OCI-LY3 (cell line): ENCODE results near the gene SLC30A4.
A peak's percentile ranks its signal among the peaks of the same experiment; 100 is the strongest.
"Not testable (repeated sequence)": the region's sequence is repeated elsewhere in the genome, so short reads cannot be mapped to it uniquely, and the experiment has no call there.

Experiments used
- H2AFZ ChIP-seq: fragments of 200-600, 300-600 bp; shearing (Covaris generic); 2 replicates; pipeline ENCODE4 v1.6.0; 2014; ENCODE audit warnings: antibody characterized with exemption, low read depth, low read length
- H3K27ac ChIP-seq: fragments of 200-600, 300-600 bp; sonication (generic); 2 replicates; pipeline ENCODE4 v1.5.1; 2014; ENCODE audit warnings: mild to moderate bottlenecking, low read length, moderate library complexity, mixed read lengths
- H3K27me3 ChIP-seq: fragments of 200-600, 300-600 bp; sonication (generic); 2 replicates; pipeline ENCODE4 v1.6.1; 2014; ENCODE audit warnings: low read depth, low read length, mixed read lengths
- H3K36me3 ChIP-seq: fragments of 200-600, 300-600 bp; sonication (generic); replicated peaks from 2 replicates; pipeline ENCODE3; 2014; ENCODE audit warnings: low read depth, low read length, mixed read lengths
- H3K4me1 ChIP-seq: fragments of 300-600, 200-600 bp; sonication (generic); 2 replicates; pipeline ENCODE4 v1.6.1; 2014; ENCODE audit warnings: low read length, mixed read lengths
- H3K4me2 ChIP-seq: fragments of 200-600, 300-600 bp; sonication (generic); 2 replicates; pipeline ENCODE4 v1.6.1; 2014; ENCODE audit warnings: low read length, mixed read lengths
- H3K4me3 ChIP-seq: fragments of 300-600, 200-600 bp; sonication (generic); 2 replicates; pipeline ENCODE4 v1.5.1; 2014; ENCODE audit warnings: antibody characterized with exemption, mild to moderate bottlenecking, low read length, moderate library complexity
- H3K79me2 ChIP-seq: fragments of 300-600, 200-600 bp; shearing (Covaris generic); 2 replicates; pipeline ENCODE4 v1.6.1; 2014; ENCODE audit warnings: mild to moderate bottlenecking, low read length, mixed read lengths
- H3K9ac ChIP-seq: fragments of 300-600, 200-600 bp; shearing (Covaris generic); 2 replicates; pipeline ENCODE4 v1.6.0; 2014; ENCODE audit warnings: mild to moderate bottlenecking, low read length, moderate library complexity
- H3K9me3 ChIP-seq: fragments of 200-600, 300-600 bp; shearing (Covaris generic); 2 replicates; pipeline ENCODE4 v1.6.1; 2014; ENCODE audit warnings: low read length, mixed read lengths; ENCODE audit not compliant: insufficient read depth
- H4K20me1 ChIP-seq: fragments of 200-600, 300-600 bp; sonication (generic); 2 replicates; pipeline ENCODE4 v1.6.1; 2016; ENCODE audit warnings: low read length, mixed read lengths; ENCODE audit not compliant: insufficient read depth
- EZH2phosphoT487 ChIP-seq: fragments of 200-600 bp; shearing (Covaris generic); IDR thresholded peaks from 2 replicates; pipeline ENCODE4 v1.6.1; 2018; ENCODE audit warnings: antibody characterized with exemption, mixed run types, low read depth
- TF ChIP-seq, protein P1 (sequence below): fragments of 200-600, 300-600 bp; sonication (generic); IDR thresholded peaks from 2 replicates; pipeline ENCODE4 v1.5.1; 2014; ENCODE audit warnings: antibody characterized with exemption, low read length, low read depth

Gene SLC30A4

GRCh38 chr15:45527086-45527485 lies 4.5 kb upstream of the SLC30A4 start:
- no peak for TF ChIP-seq EZH2phosphoT487
- TF ChIP-seq, protein P1, sequence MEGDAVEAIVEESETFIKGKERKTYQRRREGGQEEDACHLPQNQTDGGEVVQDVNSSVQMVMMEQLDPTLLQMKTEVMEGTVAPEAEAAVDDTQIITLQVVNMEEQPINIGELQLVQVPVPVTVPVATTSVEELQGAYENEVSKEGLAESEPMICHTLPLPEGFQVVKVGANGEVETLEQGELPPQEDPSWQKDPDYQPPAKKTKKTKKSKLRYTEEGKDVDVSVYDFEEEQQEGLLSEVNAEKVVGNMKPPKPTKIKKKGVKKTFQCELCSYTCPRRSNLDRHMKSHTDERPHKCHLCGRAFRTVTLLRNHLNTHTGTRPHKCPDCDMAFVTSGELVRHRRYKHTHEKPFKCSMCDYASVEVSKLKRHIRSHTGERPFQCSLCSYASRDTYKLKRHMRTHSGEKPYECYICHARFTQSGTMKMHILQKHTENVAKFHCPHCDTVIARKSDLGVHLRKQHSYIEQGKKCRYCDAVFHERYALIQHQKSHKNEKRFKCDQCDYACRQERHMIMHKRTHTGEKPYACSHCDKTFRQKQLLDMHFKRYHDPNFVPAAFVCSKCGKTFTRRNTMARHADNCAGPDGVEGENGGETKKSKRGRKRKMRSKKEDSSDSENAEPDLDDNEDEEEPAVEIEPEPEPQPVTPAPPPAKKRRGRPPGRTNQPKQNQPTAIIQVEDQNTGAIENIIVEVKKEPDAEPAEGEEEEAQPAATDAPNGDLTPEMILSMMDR = no peak
- Histone ChIP-seq H3K27me3 (peaks cover 19% of the 10 kb centered on the region), H3K4me1 (0 out of 2 replicates have a peak, but pooled peaks cover 4% of the 10 kb centered on the region), H3K79me2 (no peaks in the 10 kb centered on the region), H3K4me2 (no peak overlapping the region), H3K9ac (no peak overlapping the region), H3K27ac (no peak overlapping the region), H3K36me3 (no peaks in the 10 kb centered on the region), H3K4me3 (no peak overlapping the region), H3K9me3 (no peaks in the 10 kb centered on the region), H4K20me1 (no peaks in the 10 kb centered on the region), H2AFZ (no peak overlapping the region)

DNA sequence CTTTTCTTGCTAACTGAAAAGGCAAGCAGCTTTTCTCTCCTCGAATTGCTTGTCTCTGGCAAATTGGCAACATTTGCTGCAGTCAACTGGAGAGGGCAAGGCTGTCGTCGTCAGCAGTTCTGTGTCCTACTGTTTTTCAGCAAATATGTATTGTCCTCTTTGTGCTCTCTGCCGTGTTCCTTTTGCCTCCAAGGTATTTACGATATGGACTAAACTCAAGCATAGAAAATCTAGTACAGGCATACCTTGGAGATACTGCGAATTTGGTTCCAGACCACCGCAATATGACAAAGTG lies 558 bp upstream of the SLC30A4 start:
- Histone ChIP-seq H3K4me2 (peak overlapping the region; percentile 96), H2AFZ (peak overlapping the region; percentile 84), H3K79me2 (no peaks in the 10 kb centered on the region), H3K4me1 (peaks cover 12% of the 10 kb centered on the region; the same call in 1 of the 2 replicates), H3K27ac (no peak overlapping the region), H4K20me1 (no peaks in the 10 kb centered on the region), H3K9ac (peak overlapping the region; percentile 57), H3K9me3 (no peaks in the 10 kb centered on the region), H3K4me3 (peak overlapping the region; percentile 79), H3K36me3 (no peaks in the 10 kb centered on the region), H3K27me3 (peaks cover 16% of the 10 kb centered on the region)
- no peak for TF ChIP-seq EZH2phosphoT487
- TF ChIP-seq, protein P1 = no peak

DNA sequence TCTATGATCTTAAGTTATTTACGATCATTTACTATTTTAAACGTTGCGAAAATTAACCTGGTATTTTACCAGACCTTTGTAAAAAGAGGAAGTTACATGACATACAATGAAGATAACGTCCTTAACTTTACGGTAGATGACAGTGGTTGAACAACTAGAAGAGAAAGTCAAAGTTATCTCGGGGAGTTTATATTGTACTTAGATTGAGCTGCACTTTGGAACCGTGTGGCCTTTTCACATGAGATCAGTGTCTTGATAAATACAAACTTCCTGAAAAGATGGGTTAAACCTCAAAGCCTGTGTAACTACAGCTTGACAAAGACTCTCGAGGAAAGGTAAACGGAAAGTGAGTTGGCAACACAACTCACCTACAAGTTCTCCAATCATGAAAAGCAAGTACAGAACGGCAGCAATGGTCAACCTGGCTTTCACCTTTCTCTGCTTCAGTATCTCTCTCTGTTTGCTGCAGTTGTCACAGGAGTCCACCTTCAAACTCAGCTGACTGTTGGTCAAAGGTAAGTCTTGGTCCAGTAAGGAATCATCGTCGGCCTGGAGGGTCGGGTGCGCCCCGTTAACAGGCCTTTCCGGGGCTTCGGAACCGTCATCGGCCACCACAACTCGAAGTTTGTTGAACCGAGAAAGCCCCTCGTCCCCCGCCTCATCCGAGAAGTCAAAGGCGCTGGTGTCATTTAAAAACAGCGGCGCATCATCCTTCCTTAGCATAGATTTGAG lies 793 bp downstream of the SLC30A4 start:
- peak overlapping the region; percentile 96 for H3K4me2 ChIP-seq
- no peaks in the 10 kb centered on the region for H3K36me3 ChIP-seq
- H3K27me3 ChIP-seq = peaks cover 16% of the 10 kb centered on the region
- H3K9ac ChIP-seq = peak overlapping the region; percentile 57
- H2AFZ ChIP-seq = peak overlapping the region; percentile 84
- no peaks in the 10 kb centered on the region for H4K20me1 ChIP-seq
- H3K79me2 ChIP-seq = no peaks in the 10 kb centered on the region
- H3K4me1 ChIP-seq = peaks cover 12% of the 10 kb centered on the region; the same call in 1 of the 2 replicates
- no peak overlapping the region for H3K27ac ChIP-seq
- H3K9me3 ChIP-seq = no peaks in the 10 kb centered on the region
- TF ChIP-seq, protein P1 = no peak
- no peak for TF ChIP-seq EZH2phosphoT487
- peak overlapping the region; percentile 79 for H3K4me3 ChIP-seq

DNA sequence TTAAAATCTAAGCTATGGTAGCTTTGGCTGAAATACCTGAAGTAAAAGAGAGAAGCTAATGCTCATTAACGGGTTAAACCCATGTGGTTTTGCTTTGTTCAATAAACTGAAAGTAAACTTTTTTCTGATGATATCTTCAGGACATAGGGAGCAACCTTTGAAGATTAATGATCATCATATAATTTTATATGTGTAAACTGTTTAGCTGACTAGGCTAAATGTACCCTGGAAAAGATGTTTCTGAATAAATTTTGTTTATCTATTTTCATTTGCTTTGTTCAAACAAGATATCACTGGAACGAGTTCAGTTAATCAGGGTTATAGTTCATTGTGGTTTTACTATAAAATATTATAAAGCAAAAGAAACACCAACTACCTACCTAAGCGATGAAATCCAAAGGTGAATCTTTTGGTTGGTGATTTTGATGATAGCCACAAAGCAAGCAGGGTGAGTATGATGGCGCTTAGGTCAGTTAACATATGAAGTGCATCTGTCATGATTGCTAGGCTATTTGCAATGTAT lies 11.7 kb downstream of the SLC30A4 start:
- Histone ChIP-seq H3K36me3 (no peaks in the 10 kb centered on the region), H3K27me3 (no peaks in the 10 kb centered on the region), H3K4me2 (peak overlapping the region; percentile 10; the same call in 1 of the 2 replicates), H3K9me3 (no peaks in the 10 kb centered on the region), H2AFZ (no peak overlapping the region), H3K27ac (no peak overlapping the region), H3K4me1 (no peaks in the 10 kb centered on the region), H3K9ac (no peak overlapping the region), H4K20me1 (no peaks in the 10 kb centered on the region), H3K4me3 (no peak overlapping the region), H3K79me2 (no peaks in the 10 kb centered on the region)
- TF ChIP-seq EZH2phosphoT487 = no peak
- TF ChIP-seq, protein P1 = no peak

- H3K27me3 ChIP-seq, H3K79me2 ChIP-seq, H3K36me3 ChIP-seq, H3K4me3 ChIP-seq, H3K9me3 ChIP-seq, H2AFZ ChIP-seq, H3K4me1 ChIP-seq, H3K4me2 ChIP-seq, H4K20me1 ChIP-seq, H3K27ac ChIP-seq, H3K9ac ChIP-seq: not testable (repeated sequence)
These were observed 15.4 kb downstream of the SLC30A4 start for GRCh38 chr15:45507143-45507542.
